H9 (cell line): ENCODE measurements around the gene SLC25A26. TPM values are rescaled to one million over a fixed set of nuclear protein-coding genes. Genes with fewer than 3 reads are reported as not detected.

ENCODE experiments used
- DNase-seq: peaks from one replicate; pipeline ENCODE4 v3.0.0-alpha.2; 2017
- H2AFZ ChIP-seq: one replicate; pipeline ENCODE4 v1.6.1; 2013; ENCODE audit warnings: mild to moderate bottlenecking, low read length, control low read depth, moderate library complexity
- H2AK5ac ChIP-seq: 2 replicates; pipeline ENCODE4 v1.6.1; 2013; ENCODE audit warnings: low read length, control low read depth, mixed read lengths; ENCODE audit not compliant: insufficient read length
- H2BK120ac ChIP-seq: one replicate; pipeline ENCODE4 v1.6.1; 2013; ENCODE audit warnings: low read depth, mild to moderate bottlenecking, low read length, control low read depth, inconsistent platforms; ENCODE audit not compliant: poor library complexity, severe bottlenecking
- H2BK12ac ChIP-seq: 2 replicates; pipeline ENCODE4 v1.6.1; 2013; ENCODE audit warnings: low read length, control low read depth, mixed read lengths, low read depth; ENCODE audit not compliant: insufficient read length
- H2BK15ac ChIP-seq: 2 replicates; pipeline ENCODE4 v1.6.1; 2013; ENCODE audit warnings: low read depth, low read length, control low read depth
- H2BK20ac ChIP-seq: one replicate; pipeline ENCODE4 v1.6.1; 2013; ENCODE audit warnings: low read depth, mild to moderate bottlenecking, low read length, control low read depth, inconsistent platforms; ENCODE audit not compliant: poor library complexity, severe bottlenecking
- H2BK5ac ChIP-seq: 2 replicates; pipeline ENCODE4 v1.6.1; 2013; ENCODE audit warnings: low read length, control low read depth, mixed read lengths; ENCODE audit not compliant: insufficient read length
- H3K14ac ChIP-seq: 2 replicates; pipeline ENCODE4 v1.6.1; 2013; ENCODE audit warnings: low read length, control low read depth; ENCODE audit not compliant: insufficient read depth
- H3K18ac ChIP-seq: 2 replicates; pipeline ENCODE4 v1.6.1; 2013; ENCODE audit warnings: low read depth, mild to moderate bottlenecking, mixed read lengths, low read length, control low read depth; ENCODE audit not compliant: insufficient read length
- H3K23ac ChIP-seq: 2 replicates; pipeline ENCODE4 v1.6.1; 2013; ENCODE audit warnings: low read length, control low read depth, mixed read lengths, low read depth; ENCODE audit not compliant: insufficient read length
- H3K23me2 ChIP-seq: 2 replicates; pipeline ENCODE4 v1.6.1; 2013; ENCODE audit warnings: low read depth, mild to moderate bottlenecking, mixed read lengths, low read length, control low read depth; ENCODE audit not compliant: insufficient read length, poor library complexity, severe bottlenecking
- H3K27ac ChIP-seq: 2 replicates; pipeline ENCODE4 v1.5.1; 2013; ENCODE audit warnings: low read length, control low read depth, mixed read lengths, low read depth; ENCODE audit not compliant: insufficient read length
- H3K27me3 ChIP-seq: 2 replicates; pipeline ENCODE4 v1.6.1; 2013; ENCODE audit warnings: low read length, control low read depth, inconsistent platforms; ENCODE audit not compliant: insufficient read depth
- H3K4ac ChIP-seq: 2 replicates; pipeline ENCODE4 v1.6.1; 2013; ENCODE audit warnings: low read depth, mild to moderate bottlenecking, control low read depth, inconsistent platforms, low read length, moderate library complexity
- H3K4me1 ChIP-seq: 2 replicates; pipeline ENCODE4 v1.6.1; 2013; ENCODE audit warnings: low read length, control low read depth, inconsistent platforms; ENCODE audit not compliant: insufficient read depth
- H3K4me2 ChIP-seq: 2 replicates; pipeline ENCODE4 v1.6.1; 2013; ENCODE audit warnings: low read length, control low read depth, mixed read lengths; ENCODE audit not compliant: insufficient read length, insufficient read depth
- H3K56ac ChIP-seq: 2 replicates; pipeline ENCODE4 v1.6.1; 2013; ENCODE audit warnings: low read depth, mild to moderate bottlenecking, mixed read lengths, low read length, control low read depth; ENCODE audit not compliant: insufficient read length
- H3K79me1 ChIP-seq: 2 replicates; pipeline ENCODE4 v1.6.1; 2013; ENCODE audit warnings: low read depth, mild to moderate bottlenecking, moderate library complexity, low read length, control low read depth, inconsistent platforms; ENCODE audit not compliant: insufficient read depth, poor library complexity, severe bottlenecking
- H3K79me2 ChIP-seq: 2 replicates; pipeline ENCODE4 v1.6.1; 2013; ENCODE audit warnings: low read length, control low read depth, inconsistent platforms; ENCODE audit not compliant: insufficient read depth
- H3K9ac ChIP-seq: 2 replicates; pipeline ENCODE4 v1.6.1; 2013; ENCODE audit warnings: low read length, control low read depth, mixed read lengths; ENCODE audit not compliant: insufficient read length; ENCODE audit errors: extremely low read depth
- H3K9me3 ChIP-seq: one replicate; pipeline ENCODE4 v1.6.1; 2013; ENCODE audit warnings: low read depth, low read length, inconsistent platforms; ENCODE audit not compliant: control insufficient read depth
- H3T11ph ChIP-seq: one replicate; pipeline ENCODE4 v1.6.1; 2013; ENCODE audit warnings: mild to moderate bottlenecking, low read length, control low read depth, inconsistent platforms
- H4K20me1 ChIP-seq: one replicate; pipeline ENCODE4 v1.6.1; 2013; ENCODE audit not compliant: control insufficient read depth, insufficient read length, insufficient read depth
- H4K5ac ChIP-seq: 2 replicates; pipeline ENCODE4 v1.6.1; 2013; ENCODE audit warnings: low read depth, mild to moderate bottlenecking, mixed read lengths, low read length, control low read depth; ENCODE audit not compliant: insufficient read length
- H4K8ac ChIP-seq: replicated peaks from 2 replicates; pipeline ENCODE4 v1.6.1; 2013; ENCODE audit warnings: low read length, control low read depth, mixed read lengths, low read depth; ENCODE audit not compliant: insufficient read length
- H4K91ac ChIP-seq: 2 replicates; pipeline ENCODE4 v1.6.1; 2013; ENCODE audit warnings: low read depth, mild to moderate bottlenecking, moderate library complexity, mixed read lengths, low read length, control low read depth; ENCODE audit not compliant: insufficient read length
- H3K27ac Mint-ChIP-seq, 3 experiments: 2 replicates in 2 of 3; 3 replicates in 1 of 3; pipeline ENCODE4 v1.8.0; 2020 to 2021; ENCODE audit warnings: mixed read lengths in 3 of 3, mild to moderate bottlenecking in 1 of 3, moderate library complexity in 1 of 3
- H3K27me3 Mint-ChIP-seq: 2 replicates; pipeline ENCODE4 v1.8.0; 2021; ENCODE audit warnings: low read depth, mild to moderate bottlenecking, moderate library complexity, mixed read lengths
- H3K36me3 Mint-ChIP-seq, 3 experiments: 2 replicates in 2 of 3; 3 replicates in 1 of 3; pipeline ENCODE4 v1.8.0; 2020 to 2021; ENCODE audit warnings: low read depth in 3 of 3, mixed read lengths in 3 of 3; ENCODE audit not compliant: insufficient read depth in 1 of 3
- H3K4me1 Mint-ChIP-seq, 2 experiments: 2 replicates each; pipeline ENCODE4 v1.8.0; 2020; ENCODE audit warnings: mixed read lengths in 2 of 2
- H3K4me3 Mint-ChIP-seq, 2 experiments: 2 replicates in 1 of 2; 3 replicates in 1 of 2; pipeline ENCODE4 v1.8.0; 2020 to 2021; ENCODE audit warnings: mild to moderate bottlenecking in 2 of 2, mixed read lengths in 2 of 2, moderate library complexity in 1 of 2
- H3K9me3 Mint-ChIP-seq, 2 experiments: 2 replicates in 1 of 2; 3 replicates in 1 of 2; pipeline ENCODE4 v1.8.0; 2020; ENCODE audit warnings: mild to moderate bottlenecking in 2 of 2, mixed read lengths in 2 of 2, moderate library complexity in 1 of 2
- WGBS: extraction: QIAGEN DNeasy Blood & Tissue Kit; methylation state at CpG from one replicate; pipeline ENCODE4 v1.1.7; 2013; ENCODE audit warnings: missing lambda C conversion rate, low lambda C conversion rate, mixed read lengths; ENCODE audit not compliant: insufficient read length; ENCODE audit errors: extremely low coverage; 5-methylcytosine and 5-hydroxymethylcytosine counted together
- total RNA-seq: library from RNA; stranded (reverse); gene quantifications from 2 replicates; pipeline ENCODE4 v1.2.1, GENCODE V29; 2021
- TF ChIP-seq, protein P1 (sequence below): fragments of 200-600 bp; sonication (generic); conservative IDR thresholded peaks from 3 replicates; pipeline ENCODE4 v1.8.0; 2021; ENCODE audit warnings: antibody characterized with exemption, mild to moderate bottlenecking

Gene SLC25A26
- total RNA-seq, 1 experiment from 2014 or later: 30.2 TPM

DNA sequence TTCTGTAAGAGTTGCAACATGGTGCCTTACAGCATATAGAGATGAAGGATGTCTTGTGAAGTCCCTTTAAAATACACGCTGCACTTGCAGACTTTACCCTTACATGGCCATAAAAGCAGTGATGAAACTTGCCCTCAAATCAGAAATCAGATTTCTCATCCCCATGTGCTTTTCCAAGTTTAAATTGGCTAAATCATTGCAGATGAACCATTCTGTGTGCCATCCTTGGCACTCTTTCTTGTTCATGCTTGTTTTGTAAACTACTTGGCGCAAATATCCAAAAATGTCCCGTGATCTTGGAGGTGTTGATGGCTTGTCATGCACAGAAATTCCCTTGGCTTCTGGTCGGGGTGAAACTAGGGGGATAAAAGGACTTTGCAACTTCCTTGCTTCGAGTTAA, 144.3 kb downstream of the SLC25A26 start:
- H3K79me1 ChIP-seq: no peaks in the 10 kb centered on the region
- H3K9ac ChIP-seq: no peak overlapping the region
- H3K9me3 Mint-ChIP-seq: no peaks in the 10 kb centered on the region
- H3K4me2 ChIP-seq: no peak overlapping the region
- H3K79me2 ChIP-seq: no peaks in the 10 kb centered on the region
- no peak overlapping the region for H2BK20ac ChIP-seq
- H3K14ac ChIP-seq: no peak overlapping the region
- TF ChIP-seq, protein P1, sequence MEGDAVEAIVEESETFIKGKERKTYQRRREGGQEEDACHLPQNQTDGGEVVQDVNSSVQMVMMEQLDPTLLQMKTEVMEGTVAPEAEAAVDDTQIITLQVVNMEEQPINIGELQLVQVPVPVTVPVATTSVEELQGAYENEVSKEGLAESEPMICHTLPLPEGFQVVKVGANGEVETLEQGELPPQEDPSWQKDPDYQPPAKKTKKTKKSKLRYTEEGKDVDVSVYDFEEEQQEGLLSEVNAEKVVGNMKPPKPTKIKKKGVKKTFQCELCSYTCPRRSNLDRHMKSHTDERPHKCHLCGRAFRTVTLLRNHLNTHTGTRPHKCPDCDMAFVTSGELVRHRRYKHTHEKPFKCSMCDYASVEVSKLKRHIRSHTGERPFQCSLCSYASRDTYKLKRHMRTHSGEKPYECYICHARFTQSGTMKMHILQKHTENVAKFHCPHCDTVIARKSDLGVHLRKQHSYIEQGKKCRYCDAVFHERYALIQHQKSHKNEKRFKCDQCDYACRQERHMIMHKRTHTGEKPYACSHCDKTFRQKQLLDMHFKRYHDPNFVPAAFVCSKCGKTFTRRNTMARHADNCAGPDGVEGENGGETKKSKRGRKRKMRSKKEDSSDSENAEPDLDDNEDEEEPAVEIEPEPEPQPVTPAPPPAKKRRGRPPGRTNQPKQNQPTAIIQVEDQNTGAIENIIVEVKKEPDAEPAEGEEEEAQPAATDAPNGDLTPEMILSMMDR: no peak
- peaks cover 5% of the 10 kb centered on the region; the same call in 1 of the 2 replicates for H3K4me1 ChIP-seq
- no peaks in the 10 kb centered on the region for H3K36me3 Mint-ChIP-seq
- no peak overlapping the region for H2AK5ac ChIP-seq
- H2BK5ac ChIP-seq: no peak overlapping the region
- H3K56ac ChIP-seq: no peak overlapping the region
- no peaks in the 10 kb centered on the region for H4K20me1 ChIP-seq
- no peak for DNase-seq
- no peak overlapping the region for H4K91ac ChIP-seq
- H3K23ac ChIP-seq: no peak overlapping the region
- no peak overlapping the region for H3T11ph ChIP-seq
- no peaks in the 10 kb centered on the region for H3K27me3 ChIP-seq
- no peak overlapping the region for H2BK15ac ChIP-seq
- H3K27ac ChIP-seq: no peak overlapping the region
- no peak overlapping the region for H3K4ac ChIP-seq
- no peaks in the 10 kb centered on the region for H3K27me3 Mint-ChIP-seq
- H2BK12ac ChIP-seq: no peak overlapping the region
- H2AFZ ChIP-seq: no peak overlapping the region
- no CpG with 5 or more reads among the region's 5 CpGs for WGBS
- no peak overlapping the region for H2BK120ac ChIP-seq
- H4K8ac ChIP-seq: no peak overlapping the region
- no peak overlapping the region for H3K4me3 Mint-ChIP-seq
- H3K9me3 ChIP-seq: no peaks in the 10 kb centered on the region
- no peak overlapping the region for H3K18ac ChIP-seq
- peaks cover 23 to 26% of the 10 kb centered on the region in 2 experiments for H3K4me1 Mint-ChIP-seq
- H3K23me2 ChIP-seq: no peaks in the 10 kb centered on the region
- H3K27ac Mint-ChIP-seq: peak overlapping the region in 1 of 3 experiments; percentile 5; a peak in 2 of 7 replicates
- H4K5ac ChIP-seq: no peak overlapping the region
